GM12873 (cell line): ENCODE measurements around the gene ANKMY1.

Source experiments
- TF ChIP-seq, protein P1 (sequence below): IDR thresholded peaks from 2 replicates; pipeline ENCODE4 v1.5.1; 2012; ENCODE audit warnings: low read depth, mild to moderate bottlenecking, moderate library complexity, low read length, control low read depth; ENCODE audit not compliant: insufficient read depth; ENCODE audit errors: missing control alignments

ANKMY1 gene

DNA sequence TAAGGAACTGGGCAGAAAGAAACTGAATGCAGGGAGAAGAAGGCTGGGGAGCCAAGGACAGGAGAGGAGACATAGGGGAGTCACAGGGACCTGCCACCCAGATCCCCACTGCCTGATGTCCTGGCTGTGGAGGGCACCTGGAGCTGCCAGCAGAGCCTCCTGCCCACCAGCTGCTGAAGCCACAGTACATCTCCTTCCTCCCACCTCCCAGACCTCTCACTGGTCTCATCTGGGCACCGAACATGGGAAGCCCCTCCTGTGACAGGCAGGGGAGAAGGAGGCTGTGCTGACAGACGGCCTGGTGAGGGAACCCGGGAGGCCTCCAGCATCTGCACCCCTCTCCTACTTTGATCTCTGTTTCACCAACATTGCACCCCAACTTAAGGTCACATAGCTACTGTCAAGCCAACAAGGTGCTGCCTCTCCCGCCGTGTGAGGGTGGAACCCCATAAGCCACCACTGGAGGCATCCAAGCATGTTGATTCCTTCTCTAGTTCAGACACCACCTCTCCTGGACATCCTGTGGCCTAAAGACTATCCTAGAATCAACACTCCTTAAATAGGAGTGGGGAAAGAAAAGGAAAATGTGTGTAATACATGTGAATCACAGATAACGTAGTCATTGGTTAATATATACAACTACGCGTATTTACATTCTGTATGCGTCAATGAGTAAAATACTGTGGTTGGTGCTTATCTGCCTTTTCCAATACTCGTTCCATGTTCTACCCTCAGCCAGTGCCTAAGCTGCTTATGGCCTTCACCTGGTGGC, 7.0 kb upstream of the ANKMY1 start:
- TF ChIP-seq, protein P1, sequence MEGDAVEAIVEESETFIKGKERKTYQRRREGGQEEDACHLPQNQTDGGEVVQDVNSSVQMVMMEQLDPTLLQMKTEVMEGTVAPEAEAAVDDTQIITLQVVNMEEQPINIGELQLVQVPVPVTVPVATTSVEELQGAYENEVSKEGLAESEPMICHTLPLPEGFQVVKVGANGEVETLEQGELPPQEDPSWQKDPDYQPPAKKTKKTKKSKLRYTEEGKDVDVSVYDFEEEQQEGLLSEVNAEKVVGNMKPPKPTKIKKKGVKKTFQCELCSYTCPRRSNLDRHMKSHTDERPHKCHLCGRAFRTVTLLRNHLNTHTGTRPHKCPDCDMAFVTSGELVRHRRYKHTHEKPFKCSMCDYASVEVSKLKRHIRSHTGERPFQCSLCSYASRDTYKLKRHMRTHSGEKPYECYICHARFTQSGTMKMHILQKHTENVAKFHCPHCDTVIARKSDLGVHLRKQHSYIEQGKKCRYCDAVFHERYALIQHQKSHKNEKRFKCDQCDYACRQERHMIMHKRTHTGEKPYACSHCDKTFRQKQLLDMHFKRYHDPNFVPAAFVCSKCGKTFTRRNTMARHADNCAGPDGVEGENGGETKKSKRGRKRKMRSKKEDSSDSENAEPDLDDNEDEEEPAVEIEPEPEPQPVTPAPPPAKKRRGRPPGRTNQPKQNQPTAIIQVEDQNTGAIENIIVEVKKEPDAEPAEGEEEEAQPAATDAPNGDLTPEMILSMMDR, result peak; percentile 40

GRCh38 chr2:240563951-240564560, 6.3 kb upstream of the ANKMY1 start:
- TF ChIP-seq, protein P1, result no peak

DNA sequence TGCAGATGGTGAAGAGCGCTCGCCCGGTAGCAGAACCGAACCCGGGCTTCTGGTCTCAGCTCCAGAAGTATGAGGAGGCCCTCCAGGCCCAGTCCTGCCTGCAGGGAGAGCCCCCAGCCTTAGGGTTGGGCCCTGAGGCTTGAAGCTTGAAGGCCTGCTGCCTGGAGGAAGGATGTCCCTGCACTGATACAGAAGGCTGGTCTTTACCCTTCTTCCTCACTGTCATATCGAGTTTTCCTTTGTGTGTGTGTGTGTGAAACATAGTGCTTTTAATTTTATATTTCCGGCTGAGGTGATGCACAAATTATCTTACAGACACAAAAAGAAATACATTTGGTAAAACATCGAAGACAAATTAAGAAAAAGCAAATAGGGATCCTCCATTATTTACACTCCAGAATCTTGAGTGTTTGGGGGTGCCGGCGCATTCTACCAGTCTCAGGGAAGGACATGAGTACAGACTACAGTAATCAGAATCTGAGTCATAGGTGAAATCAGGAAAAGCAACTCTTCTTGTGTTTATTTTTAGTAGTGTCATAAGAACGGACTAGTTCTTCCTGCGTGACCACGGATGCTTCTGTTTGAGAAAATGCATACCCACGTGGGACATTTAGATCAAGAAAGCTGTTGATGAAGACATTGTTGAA, 3.7 kb upstream of the ANKMY1 start:
- TF ChIP-seq, protein P1, result no peak

- TF ChIP-seq, protein P1, result peak; percentile 35
Measured at GRCh38 chr2:240560480-240561324, 2.9 kb upstream of the ANKMY1 start.

GRCh38 chr2:240560084-240560479, 2.3 kb upstream of the ANKMY1 start, which contains the start of gene DUSP28:
DUSP28 (plus strand) TSS chr2:240560357; CDS start chr2:240560685, 328 bp downstream.
- TF ChIP-seq, protein P1, result no peak

DNA sequence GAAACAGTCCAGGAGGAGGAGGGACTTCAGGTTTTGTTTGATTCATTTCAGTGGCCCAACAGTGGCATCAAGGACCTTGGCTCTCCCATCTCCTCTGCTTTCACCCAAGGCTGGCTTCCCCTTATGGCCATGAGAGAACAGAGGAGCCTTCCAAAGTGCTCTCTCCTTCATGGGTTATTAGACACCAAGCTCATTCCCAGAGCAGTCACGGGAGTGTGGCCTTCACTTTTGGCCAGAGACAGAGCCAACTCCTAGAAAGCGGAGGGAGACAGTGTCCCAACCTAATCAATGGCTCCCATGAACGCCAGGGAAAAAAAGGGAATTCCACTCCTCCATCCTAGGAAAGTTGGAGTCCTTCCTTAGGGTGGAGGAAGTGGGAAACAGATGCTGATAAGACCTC, 1.5 kb upstream of the ANKMY1 start:
- TF ChIP-seq, protein P1, result no peak
